Fibroblast of gingiva (primary cell): Measurements from ENCODE around the gene ALOX12.

Source experiments
- DNase-seq: peaks from one replicate; pipeline ENCODE4 v3.0.0-alpha.2; 2011; ENCODE audit warnings: low read depth

ALOX12 gene

GRCh38 chr17:7022781-7023571 is 27.1 kb downstream of the ALOX12 start, which contains the start of gene BCL6B:
Gene BCL6B, plus strand, starts transcription at chr17:7023050. Its CDS starts 622 bp downstream, at chr17:7023672.
- no peak for DNase-seq

- DNase-seq = peak; percentile 76
Observed at GRCh38 chr17:7023576-7024401, 27.9 kb downstream of the ALOX12 start.

GRCh38 chr17:7024402-7024785 is 28.5 kb downstream of the ALOX12 start:
- DNase-seq = no peak

DNA sequence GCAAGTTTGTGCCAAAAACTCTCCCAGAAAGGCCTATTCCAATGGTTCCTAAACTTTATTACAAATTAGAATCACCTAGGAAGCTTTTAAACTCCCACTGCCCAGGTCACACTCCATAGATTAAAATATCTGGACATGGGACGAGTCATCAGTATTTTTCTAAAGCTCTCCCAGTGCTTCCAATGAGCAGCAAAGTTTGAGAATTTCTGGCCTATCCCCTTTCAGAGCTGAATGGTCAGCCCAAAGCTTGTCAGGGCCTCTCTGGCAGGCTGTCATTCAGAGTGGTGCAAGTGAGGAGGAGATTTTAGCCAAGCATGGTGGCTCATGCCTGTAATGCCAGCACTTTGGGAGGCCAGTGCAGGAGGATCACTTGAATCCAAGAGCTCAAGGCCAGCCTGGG is 29.4 kb downstream of the ALOX12 start:
- DNase-seq = no peak

- no peak for DNase-seq
Observed at GRCh38 chr17:7026471-7027115, 30.7 kb downstream of the ALOX12 start.

DNA sequence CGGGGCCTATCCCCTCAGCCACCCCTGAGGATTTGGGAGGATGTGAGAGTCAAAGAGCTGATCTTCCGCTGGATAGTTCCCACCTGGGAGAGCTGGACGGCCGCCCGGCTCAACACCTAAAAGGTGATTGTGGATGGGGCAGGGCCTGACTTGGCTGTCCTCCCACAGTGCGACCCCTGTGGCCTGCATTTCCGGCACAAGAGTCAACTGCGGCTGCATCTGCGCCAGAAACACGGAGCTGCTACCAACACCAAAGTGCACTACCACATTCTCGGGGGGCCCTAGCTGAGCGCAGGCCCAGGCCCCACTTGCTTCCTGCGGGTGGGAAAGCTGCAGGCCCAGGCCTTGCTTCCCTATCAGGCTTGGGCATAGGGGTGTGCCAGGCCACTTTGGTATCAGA is 31.5 kb downstream of the ALOX12 start:
- no peak for DNase-seq

GRCh38 chr17:7029096-7029495 is 33.2 kb downstream of the ALOX12 start:
- DNase-seq = no peak

GRCh38 chr17:7029659-7030058 is 33.8 kb downstream of the ALOX12 start:
- no peak for DNase-seq

DNA sequence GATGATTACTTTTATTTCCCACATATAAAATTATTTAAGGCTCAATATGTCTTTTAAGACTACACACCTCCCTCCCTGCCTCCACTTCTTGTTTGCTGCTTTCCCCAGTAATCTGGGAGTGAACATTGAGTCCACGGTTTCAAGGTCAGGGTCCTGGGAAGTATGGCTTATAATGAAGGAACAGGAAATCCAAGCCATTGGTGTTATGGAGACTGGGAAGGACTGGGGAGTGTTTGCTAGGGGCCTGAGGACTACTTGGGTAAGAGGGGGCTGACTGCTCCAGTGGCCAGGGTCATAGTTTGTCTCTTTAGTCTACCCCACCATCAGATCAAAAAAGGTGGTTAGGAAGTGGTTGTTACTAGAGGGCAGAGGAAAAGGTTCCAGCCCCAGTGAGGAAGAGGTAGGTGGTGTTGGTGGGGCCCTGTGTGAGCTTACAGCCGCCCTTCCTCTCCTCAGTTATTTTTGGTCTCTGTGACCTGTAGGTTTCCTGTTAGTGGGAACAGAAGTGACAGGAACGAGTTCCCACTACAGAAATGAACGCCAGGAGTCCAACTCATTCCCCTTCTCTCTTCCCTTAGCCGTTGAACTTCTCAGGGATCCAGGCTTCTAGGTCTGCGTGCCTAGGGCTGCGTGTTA is 39.2 kb downstream of the ALOX12 start:
- DNase-seq = no peak

- peak; percentile 93 for DNase-seq
Observed at GRCh38 chr17:7035591-7036368, 39.9 kb downstream of the ALOX12 start, which contains the start of gene SLC16A13. Gene SLC16A13, plus strand, starts transcription at chr17:7036015. Its CDS starts 368 bp downstream, at chr17:7036383.

DNA sequence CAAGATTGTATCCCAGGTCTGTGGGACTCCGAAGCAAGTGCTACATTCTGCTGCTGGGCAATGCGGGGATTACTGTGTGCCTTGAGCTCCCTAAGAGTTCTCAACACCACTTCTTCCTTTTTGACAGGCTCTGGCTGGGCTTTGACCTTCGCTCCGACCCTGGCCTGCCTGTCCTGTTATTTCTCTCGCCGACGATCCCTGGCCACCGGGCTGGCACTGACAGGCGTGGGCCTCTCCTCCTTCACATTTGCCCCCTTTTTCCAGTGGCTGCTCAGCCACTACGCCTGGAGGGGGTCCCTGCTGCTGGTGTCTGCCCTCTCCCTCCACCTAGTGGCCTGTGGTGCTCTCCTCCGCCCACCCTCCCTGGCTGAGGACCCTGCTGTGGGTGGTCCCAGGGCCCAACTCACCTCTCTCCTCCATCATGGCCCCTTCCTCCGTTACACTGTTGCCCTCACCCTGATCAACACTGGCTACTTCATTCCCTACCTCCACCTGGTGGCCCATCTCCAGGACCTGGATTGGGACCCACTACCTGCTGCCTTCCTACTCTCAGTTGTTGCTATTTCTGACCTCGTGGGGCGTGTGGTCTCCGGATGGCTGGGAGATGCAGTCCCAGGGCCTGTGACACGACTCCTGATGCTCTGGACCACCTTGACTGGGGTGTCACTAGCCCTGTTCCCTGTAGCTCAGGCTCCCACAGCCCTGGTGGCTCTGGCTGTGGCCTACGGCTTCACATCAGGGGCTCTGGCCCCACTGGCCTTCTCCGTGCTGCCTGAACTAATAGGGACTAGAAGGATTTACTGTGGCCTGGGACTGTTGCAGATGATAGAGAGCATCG is 42.4 kb downstream of the ALOX12 start:
- DNase-seq = no peak

- DNase-seq = no peak
Observed at GRCh38 chr17:7039832-7040231, 44.0 kb downstream of the ALOX12 start.

DNA sequence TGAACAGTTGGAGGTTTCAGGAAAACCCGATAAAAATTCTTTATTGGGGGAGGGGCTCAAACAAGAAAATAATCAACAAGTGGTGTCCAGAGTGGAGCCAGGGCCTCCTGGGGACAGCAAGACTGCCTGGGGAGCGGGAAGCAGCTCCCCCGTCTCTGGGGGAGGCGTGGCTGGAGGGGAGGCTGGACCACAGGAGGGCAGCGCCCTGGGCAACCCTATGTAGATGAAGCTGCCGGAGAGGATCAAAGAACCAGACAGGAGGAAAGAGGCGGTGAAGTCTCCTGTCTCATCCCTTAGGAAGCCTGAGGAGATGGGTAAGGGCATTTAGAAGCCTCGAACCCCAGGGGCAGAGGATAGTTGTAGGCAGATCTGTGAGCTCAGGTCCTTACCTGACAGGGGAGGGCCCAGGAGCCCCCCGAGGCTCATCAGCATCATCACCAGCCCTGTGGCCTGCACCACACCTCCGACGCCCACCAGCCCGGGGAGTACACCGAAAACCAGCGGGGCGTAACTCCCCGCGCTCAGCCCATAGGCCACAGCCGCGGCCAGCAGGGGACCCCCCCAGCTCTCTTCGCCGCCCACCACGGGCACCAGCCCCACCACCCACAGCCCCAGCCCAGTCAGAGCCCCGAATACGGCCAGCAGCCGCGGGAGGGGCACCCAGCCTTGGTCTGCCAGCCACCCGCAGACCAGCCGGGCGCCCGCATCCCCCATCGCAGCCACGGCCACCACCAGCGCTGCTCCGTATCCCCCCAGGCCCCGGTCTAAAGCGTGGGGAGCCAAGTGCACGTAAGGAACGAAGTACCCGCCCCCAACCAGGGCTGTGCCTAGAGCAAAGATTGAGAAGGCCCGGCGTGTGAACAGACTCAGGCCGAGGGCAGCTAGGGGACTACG is 46.0 kb downstream of the ALOX12 start:
- no peak for DNase-seq

- DNase-seq = no peak
Observed at GRCh38 chr17:7042501-7043181, 46.8 kb downstream of the ALOX12 start.

DNA sequence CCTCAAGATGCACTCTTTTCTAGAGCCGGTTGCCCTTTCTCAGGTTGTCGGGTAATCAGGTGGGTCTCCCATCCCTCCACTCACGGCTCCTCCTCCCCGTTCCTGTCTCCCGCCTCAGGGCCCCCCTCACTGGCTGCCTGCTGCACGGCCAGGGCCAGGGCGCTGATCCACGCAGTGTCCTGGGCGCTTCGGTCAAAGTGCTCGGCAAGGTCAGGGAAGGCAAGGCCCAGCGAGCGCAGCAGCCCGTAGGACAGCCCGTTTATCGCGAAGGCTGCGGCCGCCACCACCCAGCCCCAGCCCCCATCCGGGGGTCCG is 47.3 kb downstream of the ALOX12 start:
- DNase-seq = no peak

DNA sequence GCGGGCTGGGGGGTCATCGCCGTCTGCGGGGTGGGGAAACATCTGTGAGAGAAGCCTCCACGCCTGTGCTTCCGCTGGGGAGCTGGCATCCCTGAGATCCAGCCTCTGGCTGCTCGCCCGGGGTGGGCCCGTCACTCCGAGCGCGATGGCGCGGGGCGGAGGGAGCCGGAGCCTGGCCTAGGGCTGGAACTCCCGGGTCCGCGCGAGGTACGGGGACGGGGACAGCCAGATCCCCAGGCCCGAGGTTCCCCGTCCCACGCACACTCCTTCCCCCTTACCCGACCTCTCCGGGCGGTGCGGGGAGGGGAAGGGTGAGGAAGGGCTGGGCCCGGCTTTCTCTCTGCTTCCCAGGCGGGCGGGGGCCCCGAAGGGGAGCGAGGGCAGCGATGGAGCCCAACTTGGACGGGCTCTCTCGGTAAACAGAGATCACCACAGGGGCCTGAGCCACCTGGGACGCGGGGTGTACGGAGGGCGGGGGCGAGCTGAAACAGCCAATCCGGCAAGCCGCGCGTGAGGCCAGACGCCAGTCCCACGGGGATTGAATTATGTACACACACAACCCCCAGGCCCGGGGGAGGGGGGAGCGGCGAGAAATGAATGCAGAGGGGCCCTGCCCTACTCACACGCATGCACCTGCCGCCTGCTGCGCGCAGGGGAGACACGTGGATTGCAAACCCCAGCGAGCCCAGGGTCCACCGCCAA is 47.8 kb downstream of the ALOX12 start, which contains the start of gene SLC16A11:
TSS of gene SLC16A11 (minus strand) at position 596 of the 702 bp plus-strand sequence. CDS start at position 17, 579 bp downstream.
- no peak for DNase-seq

DNA sequence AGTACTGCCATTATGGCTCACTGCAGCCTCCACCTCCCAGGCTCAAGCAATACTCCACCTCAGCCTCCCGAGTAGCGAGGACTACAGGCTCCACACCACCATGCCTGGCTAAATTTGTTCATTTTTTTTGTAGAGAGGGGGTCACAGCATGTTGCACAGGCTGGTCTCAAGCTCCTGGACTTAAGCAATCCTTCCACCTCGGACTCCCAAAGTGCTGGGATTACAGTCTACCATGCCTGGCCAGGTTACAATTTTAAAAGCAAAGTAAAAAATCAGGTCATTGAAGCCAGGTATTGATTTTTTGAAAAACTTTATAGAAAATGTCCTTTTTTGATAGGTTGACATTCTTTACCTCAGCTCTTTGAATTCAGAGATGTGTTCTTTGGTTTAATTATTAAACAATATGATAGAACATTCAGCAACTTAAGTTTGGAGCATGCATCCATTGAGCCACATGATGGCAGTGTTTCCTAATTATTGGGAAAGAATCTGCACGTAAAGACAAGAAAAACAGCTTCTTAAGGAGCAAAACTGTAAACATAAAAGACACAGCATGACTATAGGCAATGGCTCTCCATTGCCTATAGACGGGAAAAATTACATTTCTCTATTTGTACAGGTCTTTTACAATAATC is 49.8 kb downstream of the ALOX12 start:
- DNase-seq = peak; percentile 67
